Measurements from ENCODE around the gene PDCD1.
A peak's percentile ranks its signal among the peaks of the same experiment; 100 is the strongest.

PDCD1 gene

GRCh38 chr2:241871538-241872312 is 13.0 kb upstream of the PDCD1 start:
- H3K9me3 ChIP-seq (ENCODE audit: insufficient read depth, low read depth, low read length), result no peaks in the 10 kb centered on the region
- no peaks in the 10 kb centered on the region for H3K36me3 ChIP-seq (ENCODE audit: insufficient read depth, low read length)
- H3K4me3 ChIP-seq (ENCODE audit: low read length, poor library complexity, severe bottlenecking), result no peak overlapping the region
- peaks cover 7% of the 10 kb centered on the region for H3F3A ChIP-seq (ENCODE audit: low read depth)
- no peaks in the 10 kb centered on the region for H4K20me1 ChIP-seq (ENCODE audit: insufficient read depth, low read length, poor library complexity, severe bottlenecking)
- no peaks in the 10 kb centered on the region for H3K79me2 ChIP-seq (ENCODE audit: insufficient read depth, low read length)
- H3K9ac ChIP-seq (ENCODE audit: low read depth, low read length, poor library complexity, severe bottlenecking), result no peak overlapping the region
- H3K27me3 ChIP-seq (ENCODE audit: insufficient read depth, low read length, poor library complexity, severe bottlenecking), result no peaks in the 10 kb centered on the region
- peaks cover 32% of the 10 kb centered on the region for H3K4me1 ChIP-seq (ENCODE audit: insufficient read depth, low read length, poor library complexity, severe bottlenecking)
- no peak overlapping the region for H2AFZ ChIP-seq (ENCODE audit: low read length)
- TF ChIP-seq EZH2phosphoT487 (IDR thresholded peaks at IDR 0.05; ENCODE audit: borderline replicate concordance), result no peak
- no peak for TF ChIP-seq CTCF (conservative IDR thresholded peaks at IDR 0.05; ENCODE audit: low read length)
- no peaks in the 10 kb centered on the region for H3K9me2 ChIP-seq (replicated peaks; ENCODE audit: low read depth, low read length)
- H3K4me2 ChIP-seq (ENCODE audit: low read depth, low read length, poor library complexity, severe bottlenecking), result no peak overlapping the region

GRCh38 chr2:241870611-241871537 is 12.2 kb upstream of the PDCD1 start:
- H3K4me2 ChIP-seq (ENCODE audit: low read depth, low read length, poor library complexity, severe bottlenecking), result peak overlapping the region; percentile 27
- no peaks in the 10 kb centered on the region for H3K27me3 ChIP-seq (ENCODE audit: insufficient read depth, low read length, poor library complexity, severe bottlenecking)
- no peak overlapping the region for H2AFZ ChIP-seq (ENCODE audit: low read length)
- H4K20me1 ChIP-seq (ENCODE audit: insufficient read depth, low read length, poor library complexity, severe bottlenecking), result no peaks in the 10 kb centered on the region
- H3F3A ChIP-seq (ENCODE audit: low read depth), result peaks cover 7% of the 10 kb centered on the region
- H3K9me3 ChIP-seq (ENCODE audit: insufficient read depth, low read depth, low read length), result no peaks in the 10 kb centered on the region
- H3K79me2 ChIP-seq (ENCODE audit: insufficient read depth, low read length), result no peaks in the 10 kb centered on the region
- H3K9ac ChIP-seq (ENCODE audit: low read depth, low read length, poor library complexity, severe bottlenecking), result no peak overlapping the region
- no peak overlapping the region for H3K4me3 ChIP-seq (ENCODE audit: low read length, poor library complexity, severe bottlenecking)
- no peaks in the 10 kb centered on the region for H3K36me3 ChIP-seq (ENCODE audit: insufficient read depth, low read length)
- peaks cover 33% of the 10 kb centered on the region for H3K4me1 ChIP-seq (ENCODE audit: insufficient read depth, low read length, poor library complexity, severe bottlenecking)
- TF ChIP-seq CTCF (conservative IDR thresholded peaks at IDR 0.05; ENCODE audit: low read length), result no peak
- TF ChIP-seq EZH2phosphoT487 (IDR thresholded peaks at IDR 0.05; ENCODE audit: borderline replicate concordance), result no peak
- H3K9me2 ChIP-seq (replicated peaks; ENCODE audit: low read depth, low read length), result no peaks in the 10 kb centered on the region

- Histone ChIP-seq H3K4me3 (ENCODE audit: low read length, poor library complexity, severe bottlenecking) (no peak overlapping the region), H3K9me2 (replicated peaks; ENCODE audit: low read depth, low read length) (no peaks in the 10 kb centered on the region), H3K4me1 (ENCODE audit: insufficient read depth, low read length, poor library complexity, severe bottlenecking) (peaks cover 38% of the 10 kb centered on the region), H2AFZ (ENCODE audit: low read length) (no peak overlapping the region), H3K4me2 (ENCODE audit: low read depth, low read length, poor library complexity, severe bottlenecking) (no peak overlapping the region), H3K27me3 (ENCODE audit: insufficient read depth, low read length, poor library complexity, severe bottlenecking) (no peaks in the 10 kb centered on the region), H3K36me3 (ENCODE audit: insufficient read depth, low read length) (no peaks in the 10 kb centered on the region), H3F3A (ENCODE audit: low read depth) (peaks cover 7% of the 10 kb centered on the region), H3K79me2 (ENCODE audit: insufficient read depth, low read length) (no peaks in the 10 kb centered on the region), H4K20me1 (ENCODE audit: insufficient read depth, low read length, poor library complexity, severe bottlenecking) (no peaks in the 10 kb centered on the region), H3K9ac (ENCODE audit: low read depth, low read length, poor library complexity, severe bottlenecking) (no peak overlapping the region), H3K9me3 (ENCODE audit: insufficient read depth, low read depth, low read length) (no peaks in the 10 kb centered on the region)
- TF ChIP-seq EZH2phosphoT487 (IDR thresholded peaks at IDR 0.05; ENCODE audit: borderline replicate concordance), result no peak
- no peak for TF ChIP-seq CTCF (conservative IDR thresholded peaks at IDR 0.05; ENCODE audit: low read length)
These were observed 11.4 kb upstream of the PDCD1 start for GRCh38 chr2:241870081-241870541.

All from Loucy (cell line).